ENCODE data around the gene MLLT10.
"Not testable (repeated sequence)": the region's sequence is repeated elsewhere in the genome, so short reads cannot be mapped to it uniquely, and the experiment has no call there.

The MLLT10 gene

DNA sequence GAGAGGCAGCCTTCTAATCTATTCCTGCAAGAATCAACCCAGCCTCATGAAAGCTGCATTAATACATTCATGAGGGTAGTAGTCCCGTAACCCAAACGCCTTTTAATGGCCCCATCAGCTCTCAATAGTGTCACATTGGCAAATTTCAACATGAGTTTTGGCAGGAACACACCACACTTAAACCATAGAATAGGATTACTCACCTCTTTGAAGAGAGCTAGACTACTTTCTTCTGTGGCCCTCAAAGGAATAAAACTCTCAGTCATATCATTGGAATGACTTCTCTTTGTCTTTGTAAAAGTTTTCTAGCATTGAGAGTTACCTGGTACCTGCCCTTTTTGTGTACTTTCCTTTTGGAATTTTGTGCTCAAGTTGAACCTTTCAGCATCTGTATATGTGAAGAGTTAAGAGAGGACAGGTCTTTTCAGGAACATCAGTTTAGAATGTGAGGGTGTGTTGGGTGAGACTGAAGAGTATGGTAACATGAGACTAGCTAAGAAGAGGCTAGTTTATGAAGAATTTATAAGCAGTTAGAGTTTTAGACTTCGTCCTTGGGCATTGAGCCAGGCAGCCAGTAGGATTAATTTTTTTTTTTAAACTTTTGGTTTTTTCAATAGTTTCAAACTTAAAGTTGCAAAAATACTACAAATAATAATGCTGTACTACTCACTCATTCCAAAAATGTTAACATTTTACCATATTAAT lies 92.6 kb downstream of the MLLT10 start:
- in situ Hi-C loops (cut with MboI; ENCODE audit: low sequenced_read_pairs): no loop called here

DNA sequence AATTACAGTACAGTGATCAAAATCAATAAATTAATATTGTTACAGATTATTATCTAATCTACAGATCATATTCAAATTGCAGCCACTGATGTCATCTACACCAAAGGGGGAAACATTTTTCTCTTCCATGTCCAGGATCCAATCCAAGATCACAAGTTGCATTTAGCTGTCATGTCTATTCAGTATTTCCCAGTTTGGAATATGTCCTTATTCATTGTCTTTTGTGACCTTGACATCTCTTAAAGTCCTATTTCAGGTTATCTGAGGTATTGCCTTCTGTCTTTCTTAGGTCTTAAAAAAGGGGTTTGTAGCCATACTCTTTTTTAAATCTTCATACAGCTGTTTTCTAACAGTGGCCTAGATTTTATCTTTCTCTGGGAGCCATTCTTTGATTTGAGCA lies 93.3 kb downstream of the MLLT10 start:
- in situ Hi-C loops (cut with MboI; ENCODE audit: low sequenced_read_pairs): no loop called here

- in situ Hi-C loops (cut with MboI; ENCODE audit: low sequenced_read_pairs): no loop called here
Observed at GRCh38 chr10:21628023-21628422, 94.0 kb downstream of the MLLT10 start.

GRCh38 chr10:21628645-21629044 lies 94.6 kb downstream of the MLLT10 start:
- in situ Hi-C loops (cut with MboI; ENCODE audit: low sequenced_read_pairs): not testable (repeated sequence)

- in situ Hi-C loops (cut with MboI; ENCODE audit: low sequenced_read_pairs): no loop called here
Observed at GRCh38 chr10:21634599-21635365, 100.8 kb downstream of the MLLT10 start.

DNA sequence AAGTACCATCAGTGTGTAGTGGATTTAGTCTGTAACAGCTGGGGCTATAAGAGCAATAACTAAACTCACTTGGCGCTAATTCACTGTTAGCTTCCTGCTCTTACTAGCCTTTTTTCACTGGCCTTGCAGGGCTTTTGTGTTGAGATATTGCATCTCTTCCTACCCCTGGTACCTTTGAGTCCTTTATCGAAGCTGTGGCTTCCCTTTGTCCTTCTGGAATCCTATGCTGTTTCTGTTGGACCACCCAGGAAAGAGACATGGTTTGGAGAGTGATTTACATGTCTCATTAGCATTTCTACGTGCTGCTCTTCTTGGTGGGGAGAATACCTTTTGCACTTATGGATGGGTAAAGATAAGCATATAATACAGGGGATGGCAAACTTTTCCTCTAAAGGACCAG lies 103.8 kb downstream of the MLLT10 start:
- in situ Hi-C loops (cut with MboI; ENCODE audit: low sequenced_read_pairs): no loop called here

DNA sequence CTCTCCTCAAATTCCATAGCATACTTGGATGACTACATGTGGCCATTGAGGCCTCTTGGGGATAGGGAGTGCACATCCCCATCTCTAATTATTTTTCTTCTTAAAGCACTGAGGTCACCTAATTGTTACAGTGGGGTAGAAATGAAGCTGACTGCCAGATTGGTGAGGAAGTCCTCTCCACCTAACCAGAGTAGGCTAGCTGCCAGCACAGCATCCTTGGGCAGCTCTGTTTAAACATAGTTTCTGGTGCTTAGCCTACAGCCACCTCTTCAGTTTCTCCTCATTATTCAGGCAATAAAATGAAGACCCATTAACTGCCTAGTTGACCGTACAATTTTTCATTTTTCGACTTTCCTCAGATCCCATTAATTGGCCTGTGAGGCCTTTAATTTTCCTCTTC lies 104.6 kb downstream of the MLLT10 start:
- in situ Hi-C loops (cut with MboI; ENCODE audit: low sequenced_read_pairs): no loop called here

GRCh38 chr10:21648040-21648439 lies 114.0 kb downstream of the MLLT10 start:
- in situ Hi-C loops (cut with MboI; ENCODE audit: low sequenced_read_pairs): no loop called here

DNA sequence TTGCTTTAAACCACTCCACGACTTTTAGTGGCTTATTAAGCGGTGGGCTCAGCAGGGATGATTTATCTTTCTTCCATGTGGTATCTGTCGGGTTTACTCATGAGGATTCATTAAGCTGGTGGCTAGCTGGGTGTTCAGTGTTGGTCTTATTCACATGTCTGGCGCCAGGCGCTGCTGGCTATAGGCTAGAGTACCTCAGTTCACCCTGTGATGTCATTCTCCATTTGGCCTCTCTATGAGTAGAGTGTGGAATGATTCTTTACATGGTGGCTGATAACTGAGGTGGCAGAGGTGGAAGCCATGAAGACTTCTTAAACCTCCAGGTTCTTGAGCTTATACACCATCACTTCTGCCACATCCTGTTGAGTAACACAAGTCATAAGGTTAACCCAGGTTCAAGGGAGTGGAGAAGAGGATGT lies 115.4 kb downstream of the MLLT10 start:
- in situ Hi-C loops (cut with MboI; ENCODE audit: low sequenced_read_pairs): no loop called here

GRCh38 chr10:21650353-21650752 lies 116.3 kb downstream of the MLLT10 start:
- in situ Hi-C loops (cut with MboI; ENCODE audit: low sequenced_read_pairs): no loop called here

DNA sequence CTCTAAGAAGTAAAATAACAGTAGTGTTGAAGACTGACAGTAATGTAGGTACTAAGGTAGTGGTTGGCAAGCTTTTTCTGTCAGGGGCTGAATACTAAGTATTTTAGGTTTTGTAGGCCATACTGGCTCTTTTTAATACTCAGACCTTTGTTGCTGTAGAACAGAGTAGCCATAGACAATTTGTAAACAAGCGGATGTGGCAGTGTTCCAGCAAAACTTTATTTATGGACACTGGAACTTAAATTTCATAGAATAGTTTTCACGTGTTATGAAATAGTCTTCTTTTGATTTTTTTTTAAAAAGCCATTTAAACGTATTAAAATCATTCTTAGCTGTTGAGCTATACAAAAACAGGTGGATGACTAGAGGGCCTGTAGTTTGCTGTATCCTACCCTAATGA lies 121.2 kb downstream of the MLLT10 start:
- in situ Hi-C loops (cut with MboI; ENCODE audit: low sequenced_read_pairs): no loop called here

- in situ Hi-C loops (cut with MboI; ENCODE audit: low sequenced_read_pairs): no loop called here
Observed at GRCh38 chr10:21655687-21656086, 121.7 kb downstream of the MLLT10 start.

DNA sequence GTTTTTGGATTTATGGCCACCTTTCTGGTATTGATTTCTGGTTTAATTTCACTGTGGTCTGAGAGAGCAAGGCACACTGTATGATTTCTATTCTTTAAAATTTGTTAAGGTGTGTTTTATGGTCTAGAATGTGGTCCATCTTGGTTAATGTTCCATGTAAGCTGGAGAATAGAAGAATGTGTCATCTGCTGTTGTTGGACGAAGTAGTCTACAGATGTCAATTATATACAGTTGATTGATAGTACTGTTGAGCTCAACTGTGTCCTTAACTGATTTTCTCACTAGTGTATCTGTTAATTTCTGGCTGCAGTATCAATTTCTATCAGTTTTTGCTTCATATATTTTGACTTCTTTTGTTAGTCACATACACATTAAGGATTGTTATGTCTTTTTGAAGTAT lies 127.1 kb downstream of the MLLT10 start:
- in situ Hi-C loops (cut with MboI; ENCODE audit: low sequenced_read_pairs): no loop called here

DNA sequence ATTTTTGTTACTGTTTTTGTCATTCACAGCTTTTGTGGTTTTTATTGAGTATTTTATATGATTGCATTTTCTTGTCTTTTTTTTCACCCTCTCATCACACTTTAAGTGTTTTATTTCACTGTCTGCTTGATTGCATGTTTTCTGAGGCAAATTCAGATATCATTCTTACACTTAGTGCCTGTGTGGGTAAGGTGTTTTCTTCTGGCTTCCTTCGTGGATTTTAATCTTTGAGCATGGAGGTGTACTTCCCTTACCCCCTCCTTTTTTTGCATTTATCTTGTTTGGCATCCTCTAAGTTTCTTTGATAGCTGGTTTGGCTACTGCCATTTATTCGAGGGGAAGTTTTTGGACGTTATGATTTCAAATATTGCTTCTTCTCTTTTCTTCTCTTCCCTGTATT lies 127.9 kb downstream of the MLLT10 start:
- in situ Hi-C loops (cut with MboI; ENCODE audit: low sequenced_read_pairs): no loop called here

GRCh38 chr10:21662635-21663034 lies 128.6 kb downstream of the MLLT10 start:
- in situ Hi-C loops (cut with MboI; ENCODE audit: low sequenced_read_pairs): no loop called here

- in situ Hi-C loops (cut with MboI; ENCODE audit: low sequenced_read_pairs): no loop called here
Observed at GRCh38 chr10:21668831-21669230, 134.8 kb downstream of the MLLT10 start.

DNA sequence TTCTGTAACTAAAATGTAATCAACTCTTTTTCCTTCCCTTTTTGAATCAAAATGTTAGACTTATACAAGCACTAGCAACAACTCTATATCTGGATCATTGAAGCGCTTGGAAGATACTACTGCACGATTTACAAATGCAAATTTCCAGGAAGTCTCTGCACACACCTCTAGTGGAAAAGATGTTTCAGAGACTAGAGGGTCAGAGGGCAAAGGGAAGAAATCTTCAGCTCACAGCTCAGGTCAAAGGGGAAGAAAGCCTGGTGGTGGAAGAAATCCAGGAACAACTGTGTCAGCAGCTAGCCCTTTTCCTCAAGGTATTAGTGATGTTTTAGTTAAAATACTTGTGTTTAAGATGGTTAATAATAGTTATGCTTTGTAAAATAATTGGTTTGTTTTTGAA lies 136.4 kb downstream of the MLLT10 start:
- in situ Hi-C loops (cut with MboI; ENCODE audit: low sequenced_read_pairs): no loop called here

DNA sequence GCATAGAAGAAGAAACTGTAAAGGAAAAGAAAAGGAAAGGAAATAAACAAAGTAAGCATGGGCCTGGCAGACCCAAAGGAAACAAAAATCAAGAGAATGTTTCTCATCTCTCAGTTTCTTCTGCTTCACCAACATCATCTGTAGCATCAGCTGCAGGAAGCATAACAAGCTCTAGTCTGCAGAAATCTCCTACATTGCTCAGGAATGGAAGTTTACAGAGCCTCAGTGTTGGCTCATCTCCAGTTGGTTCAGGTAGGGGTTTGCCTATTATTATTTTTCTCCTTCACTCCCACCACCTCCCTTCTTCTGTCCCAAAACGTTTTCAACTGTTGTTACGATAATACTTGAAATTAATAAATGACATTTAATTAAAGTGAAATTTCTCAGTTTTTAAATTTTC lies 139.6 kb downstream of the MLLT10 start:
- in situ Hi-C loops (cut with MboI; ENCODE audit: low sequenced_read_pairs): no loop called here

DNA sequence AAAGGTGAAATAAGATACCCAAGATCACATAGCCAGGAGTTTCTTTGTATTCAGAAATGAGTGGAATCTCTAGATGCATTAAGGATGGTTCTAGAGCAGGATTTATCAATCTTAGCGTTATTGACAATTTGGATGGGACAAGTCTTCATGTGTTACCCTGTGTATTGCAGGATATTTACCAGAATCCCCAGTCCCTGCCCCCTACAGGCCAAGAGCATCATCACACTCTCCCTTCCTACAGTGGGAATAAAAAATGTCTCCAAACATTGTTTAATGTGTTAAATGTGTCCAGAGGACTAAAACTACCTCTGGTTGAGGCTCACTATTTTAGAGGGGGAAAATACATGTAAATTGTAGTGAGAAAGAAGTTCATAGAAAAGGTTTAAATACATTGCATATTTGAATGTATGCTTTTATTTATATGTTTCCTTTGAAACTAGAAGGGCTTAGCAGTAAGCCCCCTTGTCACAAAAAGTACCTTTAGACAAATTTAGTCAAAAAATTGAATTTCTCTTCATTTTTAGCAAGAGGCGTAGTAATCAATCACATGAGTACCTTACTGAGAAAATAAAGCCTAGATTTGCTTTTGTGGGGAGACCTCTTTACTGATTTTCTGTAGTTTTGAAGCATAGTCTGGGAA lies 141.2 kb downstream of the MLLT10 start:
- in situ Hi-C loops (cut with MboI; ENCODE audit: low sequenced_read_pairs): no loop called here

DNA sequence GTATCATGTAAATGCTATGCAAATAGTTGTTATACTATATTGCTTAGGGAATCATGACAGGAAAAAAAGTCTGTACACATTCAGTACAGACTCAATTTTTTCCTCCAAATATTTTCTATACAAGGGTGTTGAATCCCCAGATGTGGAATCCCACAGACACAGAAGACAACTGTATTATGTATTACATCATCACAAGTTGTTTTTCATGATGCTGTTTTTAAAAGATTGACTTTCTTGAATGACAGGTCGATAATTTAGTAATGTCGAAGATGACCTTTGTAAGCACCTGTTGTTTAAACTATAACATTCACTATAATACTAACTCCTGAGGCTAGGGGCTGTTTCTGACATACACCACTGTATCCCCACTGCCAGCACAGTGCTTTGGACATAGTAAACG lies 143.5 kb downstream of the MLLT10 start:
- in situ Hi-C loops (cut with MboI; ENCODE audit: low sequenced_read_pairs): no loop called here

GRCh38 chr10:21681156-21681555 lies 147.1 kb downstream of the MLLT10 start:
- in situ Hi-C loops (cut with MboI; ENCODE audit: low sequenced_read_pairs): no loop called here

Data from HL-60/S4 (cell line).